GM21360 (cell line): ENCODE data around the gene GPR107.

Experiments
- ATAC-seq: cut with Tn5 transposase; IDR thresholded peaks from one replicate; pipeline ENCODE4 v1.9.1; 2021; ENCODE audit warnings: mild to moderate bottlenecking, moderate library complexity; ENCODE audit not compliant: unreplicated experiment

The GPR107 gene

GRCh38 chr9:130053109-130053503 is 600 bp upstream of the GPR107 start:
- ATAC-seq: no peak

GRCh38 chr9:130054325-130054786 is 650 bp downstream of the GPR107 start:
- no peak for ATAC-seq

- no peak for ATAC-seq
These were observed 1.1 kb downstream of the GPR107 start for GRCh38 chr9:130054820-130055219.

- no peak for ATAC-seq
These were observed 4.4 kb downstream of the GPR107 start for GRCh38 chr9:130058154-130058553.

GRCh38 chr9:130058887-130059286 is 5.2 kb downstream of the GPR107 start:
- no peak for ATAC-seq

GRCh38 chr9:130060296-130060695 is 6.6 kb downstream of the GPR107 start:
- no peak for ATAC-seq

GRCh38 chr9:130062750-130063149 is 9.0 kb downstream of the GPR107 start:
- no peak for ATAC-seq

GRCh38 chr9:130064621-130065020 is 10.9 kb downstream of the GPR107 start:
- ATAC-seq: no peak

- no peak for ATAC-seq
These were observed 15.3 kb downstream of the GPR107 start for GRCh38 chr9:130069048-130069447.

GRCh38 chr9:130072515-130073235 is 19.0 kb downstream of the GPR107 start:
- no peak for ATAC-seq

GRCh38 chr9:130073373-130073772 is 19.7 kb downstream of the GPR107 start:
- no peak for ATAC-seq

GRCh38 chr9:130078547-130078946 is 24.8 kb downstream of the GPR107 start:
- no peak for ATAC-seq

GRCh38 chr9:130084337-130084736 is 30.6 kb downstream of the GPR107 start:
- no peak for ATAC-seq

GRCh38 chr9:130088051-130088450 is 34.3 kb downstream of the GPR107 start:
- ATAC-seq: no peak

- ATAC-seq: no peak
These were observed 35.4 kb downstream of the GPR107 start for GRCh38 chr9:130089141-130089540.

- ATAC-seq: no peak
These were observed 37.2 kb downstream of the GPR107 start for GRCh38 chr9:130090915-130091314.

GRCh38 chr9:130092910-130093309 is 39.2 kb downstream of the GPR107 start:
- no peak for ATAC-seq

- ATAC-seq: no peak
These were observed 42.2 kb downstream of the GPR107 start for GRCh38 chr9:130095872-130096271.

- no peak for ATAC-seq
These were observed 47.0 kb downstream of the GPR107 start for GRCh38 chr9:130100681-130101080.

- ATAC-seq: no peak
These were observed 48.2 kb downstream of the GPR107 start for GRCh38 chr9:130101915-130102314.

GRCh38 chr9:130104491-130105193 is 50.9 kb downstream of the GPR107 start:
- no peak for ATAC-seq

GRCh38 chr9:130106860-130107233 is 53.1 kb downstream of the GPR107 start:
- no peak for ATAC-seq
